GM21367 (cell line): ENCODE measurements around the gene TIPIN.
"Not testable (repeated sequence)": the region's sequence is repeated elsewhere in the genome, so short reads cannot be mapped to it uniquely, and the experiment has no call there.

Source experiments
- ATAC-seq: cut with Tn5 transposase; IDR thresholded peaks from one replicate; pipeline ENCODE4 v1.9.1; 2021; ENCODE audit not compliant: unreplicated experiment

Gene TIPIN, protein sequence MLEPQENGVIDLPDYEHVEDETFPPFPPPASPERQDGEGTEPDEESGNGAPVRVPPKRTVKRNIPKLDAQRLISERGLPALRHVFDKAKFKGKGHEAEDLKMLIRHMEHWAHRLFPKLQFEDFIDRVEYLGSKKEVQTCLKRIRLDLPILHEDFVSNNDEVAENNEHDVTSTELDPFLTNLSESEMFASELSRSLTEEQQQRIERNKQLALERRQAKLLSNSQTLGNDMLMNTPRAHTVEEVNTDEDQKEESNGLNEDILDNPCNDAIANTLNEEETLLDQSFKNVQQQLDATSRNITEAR

DNA sequence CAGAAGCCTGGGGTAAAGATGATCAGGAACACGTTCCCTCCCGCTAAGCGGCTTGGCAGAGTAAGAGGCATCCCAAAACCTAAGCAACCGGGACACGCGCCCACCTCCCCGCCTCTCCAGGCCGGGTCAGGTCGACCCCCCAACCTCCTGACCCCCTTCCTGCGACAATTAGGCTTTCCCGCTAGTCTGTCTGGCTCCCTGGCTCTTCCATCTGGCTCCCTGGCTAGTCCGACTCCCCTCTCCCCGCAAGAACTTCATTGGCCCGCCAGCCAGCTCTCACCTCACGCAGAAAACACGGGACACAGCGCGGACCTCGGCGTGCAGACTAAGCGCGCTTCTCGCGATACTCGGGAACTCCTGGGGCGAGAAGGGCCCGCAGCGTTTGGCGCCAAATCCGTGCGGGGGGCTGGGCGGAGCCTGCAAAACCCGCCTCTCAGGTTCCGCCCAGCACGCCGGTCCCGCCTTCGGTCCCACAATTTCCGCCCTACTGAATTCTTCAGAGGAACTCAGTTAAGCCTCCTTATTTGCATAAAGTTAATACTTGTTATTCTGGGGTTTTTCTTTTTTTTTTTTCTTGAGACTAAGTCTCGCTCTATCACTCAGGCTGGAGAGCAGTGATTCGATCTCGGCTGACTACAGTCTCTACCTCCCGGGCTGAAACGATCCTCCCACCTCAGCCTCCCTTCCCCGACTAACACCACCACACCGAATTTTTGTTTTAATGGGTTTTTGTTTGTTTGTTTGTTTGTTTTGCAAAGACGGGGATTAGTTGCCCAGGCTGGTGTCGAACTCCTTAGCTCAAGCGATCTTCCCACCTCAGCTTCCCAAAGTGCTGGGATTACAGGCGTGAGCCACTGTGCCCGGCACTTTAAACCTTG, at the start of gene TIPIN:
Gene TIPIN (minus strand): TSS at position 327 of the 878 bp plus-strand sequence. CDS start 3,738 bp downstream, outside the sequence.
- peak; percentile 85 for ATAC-seq

DNA sequence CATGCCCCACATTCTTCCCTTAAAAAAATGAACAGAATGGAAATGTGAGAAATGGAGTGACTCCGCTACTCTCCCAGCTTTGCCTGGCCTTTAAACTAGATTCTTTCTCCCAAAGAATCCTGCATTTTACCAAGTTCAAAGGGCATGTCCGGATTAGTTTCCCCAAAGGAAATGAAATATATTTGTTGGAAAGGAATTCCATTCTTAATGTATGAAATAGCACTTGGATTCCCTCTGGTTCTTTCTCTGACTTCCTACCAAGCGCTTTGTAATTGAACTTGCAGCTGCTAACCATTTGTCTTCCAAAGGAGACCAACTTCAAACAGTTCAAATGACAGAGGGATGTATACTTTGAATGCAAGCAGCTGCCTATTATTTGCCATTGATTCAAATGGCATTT, 49.1 kb upstream of the TIPIN start:
- no peak for ATAC-seq

DNA sequence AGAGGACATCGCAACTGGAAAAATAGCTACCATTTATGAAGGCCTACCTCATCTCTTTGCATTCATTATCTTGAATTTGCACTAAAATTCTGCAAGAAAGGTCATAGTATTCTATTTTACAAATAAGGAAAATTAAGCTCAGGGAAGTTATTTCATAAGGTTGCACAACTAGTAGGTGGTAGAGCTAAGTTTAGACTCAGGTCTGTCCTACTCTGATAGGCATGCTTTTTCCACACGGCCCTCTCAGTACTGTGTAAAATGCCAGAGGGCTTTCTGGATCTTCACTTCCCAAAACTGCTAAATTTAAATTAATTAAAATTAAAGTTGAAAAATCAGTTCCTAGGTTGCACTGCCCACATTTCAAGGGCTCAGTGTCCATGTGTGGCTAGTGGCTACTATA, 48.5 kb upstream of the TIPIN start:
- ATAC-seq = no peak

DNA sequence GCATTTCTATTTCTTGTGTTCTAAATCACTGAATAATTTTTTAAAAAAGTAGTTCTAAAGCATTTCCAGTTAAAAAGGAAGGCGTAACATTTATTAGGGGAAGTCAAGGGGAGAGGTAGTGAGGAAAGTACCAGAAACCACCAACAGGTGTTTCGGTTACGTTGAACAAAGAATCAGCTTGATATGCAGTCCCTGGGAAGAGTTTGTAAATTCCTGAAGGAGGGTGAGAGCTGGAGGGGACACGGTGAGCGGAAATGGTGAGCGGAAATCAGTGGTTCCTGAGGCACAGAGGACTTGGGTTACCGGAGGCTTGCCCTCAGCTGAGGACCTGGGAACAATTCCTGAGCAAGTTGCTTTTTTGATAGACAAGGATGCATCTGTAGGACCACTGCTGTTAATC, 48.0 kb upstream of the TIPIN start:
- ATAC-seq = no peak

DNA sequence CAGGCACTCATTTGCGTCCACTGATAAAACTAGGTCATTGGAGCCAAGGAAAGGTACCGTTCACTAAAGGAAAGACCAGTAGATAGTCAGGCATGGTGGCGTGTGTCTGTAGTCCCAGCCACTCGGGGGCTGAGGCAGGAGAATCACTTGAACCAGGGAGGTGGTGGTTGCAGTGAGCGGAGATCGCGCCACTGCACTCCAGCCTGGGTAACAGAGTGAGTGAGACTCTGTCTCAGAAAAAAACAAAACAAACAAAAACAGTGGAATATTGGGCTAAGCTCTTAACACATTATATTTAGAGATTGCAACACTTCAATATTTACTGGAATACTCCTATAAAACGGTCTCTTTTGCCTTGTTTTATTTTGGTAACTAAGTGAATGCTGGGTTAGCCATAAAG, 47.6 kb upstream of the TIPIN start:
- ATAC-seq = no peak

DNA sequence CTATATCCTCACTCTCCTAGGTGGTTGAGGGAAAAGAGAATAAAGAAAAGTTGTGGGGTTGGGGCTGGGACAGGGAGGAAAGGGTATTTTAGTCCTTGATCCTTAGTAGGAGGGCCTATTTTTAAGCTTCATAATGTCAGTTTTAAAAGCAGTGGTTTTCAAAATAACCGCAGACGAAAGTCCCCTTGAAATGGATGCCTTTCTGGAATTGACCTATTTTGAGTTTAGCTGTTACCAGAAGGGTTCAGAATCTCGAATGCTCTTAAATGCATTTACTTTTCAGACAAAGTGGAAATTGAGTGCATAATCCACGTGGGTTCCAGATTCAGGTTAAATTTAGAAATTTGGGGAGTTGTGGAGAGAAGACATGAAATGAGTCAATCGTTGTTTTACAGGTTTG, 46.8 kb upstream of the TIPIN start:
- ATAC-seq = no peak

DNA sequence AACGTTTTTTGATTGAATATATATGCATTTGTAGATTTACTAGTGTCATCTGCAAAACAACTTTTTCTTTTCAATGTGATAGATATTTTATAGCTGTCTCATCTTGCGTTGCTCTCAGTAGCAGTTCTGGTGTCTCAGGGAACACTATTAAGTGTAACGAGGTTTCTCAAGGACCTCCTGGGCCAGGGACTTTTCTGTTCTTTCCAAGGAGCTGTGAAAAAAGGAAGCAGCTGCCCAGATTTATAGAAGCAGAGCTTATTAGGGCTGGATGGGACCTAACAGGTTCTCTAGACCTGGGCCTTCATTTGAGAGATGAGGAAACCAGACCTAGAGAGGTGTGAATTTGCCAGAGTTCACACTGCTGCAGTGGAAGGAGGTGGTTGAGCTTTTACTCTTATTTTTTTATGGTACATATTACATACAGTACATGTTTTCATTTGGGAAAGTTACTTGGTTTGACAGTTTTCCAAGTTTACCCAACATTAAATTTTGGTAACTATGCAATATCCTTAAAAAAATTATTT, 46.3 kb upstream of the TIPIN start:
- no peak for ATAC-seq

DNA sequence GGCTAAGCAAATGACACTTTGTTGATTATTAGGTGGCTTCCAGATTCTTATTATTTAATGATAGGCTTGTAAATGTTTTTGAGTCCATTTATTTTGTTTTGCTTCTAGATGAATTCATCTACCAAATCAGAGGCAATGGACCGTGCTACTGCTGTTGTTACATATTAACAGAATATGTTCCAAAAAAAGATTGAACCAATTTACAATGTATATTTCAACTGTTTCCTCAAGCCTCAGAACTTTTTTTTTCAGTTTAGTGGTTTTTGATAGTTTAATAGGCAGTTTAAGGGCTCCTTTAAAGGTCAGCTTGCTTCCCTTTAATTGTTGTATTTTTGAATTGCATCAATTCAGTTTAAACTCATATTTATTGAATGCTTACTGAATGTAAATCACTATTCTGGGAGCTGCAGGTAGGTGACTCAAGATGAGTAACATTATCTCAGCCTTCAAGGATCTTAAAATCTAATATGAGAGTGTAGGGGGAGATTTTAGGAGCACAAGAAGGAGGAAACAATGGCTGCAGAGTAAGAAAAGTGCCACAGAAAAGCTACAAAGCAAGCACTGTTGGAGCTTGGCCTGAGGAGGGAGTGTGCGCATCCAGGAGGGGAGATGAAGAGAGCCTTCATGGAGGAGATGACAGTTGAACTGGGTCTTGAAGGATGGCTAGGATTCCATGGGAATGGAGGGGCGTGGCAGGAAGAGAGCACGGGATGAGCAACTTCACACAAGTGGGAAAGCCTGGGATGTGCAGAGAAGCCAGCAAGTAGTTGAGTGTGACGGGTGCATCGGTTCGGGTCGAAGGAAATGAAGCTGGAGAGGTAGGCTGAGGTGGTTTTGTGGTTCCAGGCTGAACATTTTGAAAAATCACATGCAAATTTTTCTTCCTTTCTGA, 44.9 kb upstream of the TIPIN start:
- no peak for ATAC-seq

DNA sequence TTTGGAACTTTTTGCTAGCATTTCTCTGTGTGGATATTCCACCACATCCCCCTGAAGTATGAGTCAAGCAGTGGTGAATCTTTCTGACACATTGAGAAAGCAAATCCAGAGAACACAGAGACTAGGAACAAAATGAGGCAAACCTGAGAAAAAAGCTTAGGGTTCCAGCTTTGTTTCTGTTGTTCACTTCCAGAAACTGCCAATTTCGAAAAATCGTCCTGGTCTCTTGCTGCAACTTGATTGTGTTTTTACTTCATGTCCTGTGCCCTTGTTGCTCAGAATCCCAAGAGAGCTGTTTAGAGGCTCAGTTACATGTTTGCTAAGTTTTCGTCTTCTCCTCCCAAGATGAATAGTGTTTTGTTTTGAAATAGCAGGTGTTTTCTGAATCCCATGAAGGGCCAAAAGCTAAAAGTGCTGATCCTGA, 43.9 kb upstream of the TIPIN start:
- no peak for ATAC-seq

DNA sequence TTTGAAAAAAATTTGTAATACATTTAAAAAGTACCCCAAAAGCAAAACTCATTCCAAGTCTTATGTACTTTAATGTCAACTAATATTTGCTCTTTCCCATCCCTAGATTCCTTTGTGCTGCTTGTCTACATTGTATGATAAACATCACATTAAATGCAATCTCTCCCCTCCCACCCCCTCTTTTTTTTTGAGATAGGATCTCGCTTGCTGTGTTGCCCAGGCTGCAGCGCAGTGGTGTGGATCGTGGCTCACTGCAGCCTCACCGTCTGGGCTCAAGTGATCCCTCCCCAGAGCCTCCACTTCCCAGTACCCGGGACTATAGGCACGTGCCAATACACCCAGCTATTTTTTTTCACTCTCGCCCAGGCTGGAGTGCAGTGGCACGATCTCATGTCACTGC, 42.8 kb upstream of the TIPIN start:
- no peak for ATAC-seq

DNA sequence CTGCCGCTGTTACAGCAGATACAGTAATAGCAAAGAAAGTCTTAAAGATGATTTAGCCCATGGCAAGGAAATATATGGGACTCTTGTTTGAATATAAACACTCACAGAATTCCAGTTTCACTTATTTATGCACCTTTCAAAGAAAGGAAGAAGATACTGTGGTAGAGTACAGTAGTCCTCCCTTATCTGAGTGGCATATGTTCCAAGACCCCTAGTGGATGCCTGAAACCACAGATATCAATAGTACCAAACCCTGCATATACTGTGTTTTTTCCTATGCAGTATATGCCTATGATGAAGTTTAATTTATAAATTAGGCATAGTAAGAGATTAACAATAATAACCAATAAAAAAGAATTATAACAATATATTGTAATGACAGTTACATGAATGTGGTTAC, 38.4 kb upstream of the TIPIN start:
- ATAC-seq = no peak

DNA sequence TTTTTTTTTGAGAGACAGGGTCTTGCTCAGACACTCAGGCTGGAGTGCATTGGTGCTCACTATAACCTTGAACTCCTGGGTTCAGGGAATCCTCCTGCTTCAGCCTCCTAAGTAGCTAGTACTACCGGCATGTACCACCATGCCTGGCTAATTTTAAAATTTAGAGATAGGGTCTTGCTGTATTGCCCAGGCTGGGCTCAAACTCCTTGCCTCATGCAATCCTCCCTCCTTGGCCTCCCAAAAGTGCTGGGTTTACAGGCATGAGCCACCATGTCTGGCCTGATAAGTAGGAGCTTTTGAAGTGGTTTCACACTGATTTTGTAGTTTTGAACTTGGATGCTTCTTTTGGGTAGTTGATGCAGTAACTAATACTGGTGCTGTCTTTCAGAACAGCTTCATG, 38.0 kb upstream of the TIPIN start:
- ATAC-seq = no peak

DNA sequence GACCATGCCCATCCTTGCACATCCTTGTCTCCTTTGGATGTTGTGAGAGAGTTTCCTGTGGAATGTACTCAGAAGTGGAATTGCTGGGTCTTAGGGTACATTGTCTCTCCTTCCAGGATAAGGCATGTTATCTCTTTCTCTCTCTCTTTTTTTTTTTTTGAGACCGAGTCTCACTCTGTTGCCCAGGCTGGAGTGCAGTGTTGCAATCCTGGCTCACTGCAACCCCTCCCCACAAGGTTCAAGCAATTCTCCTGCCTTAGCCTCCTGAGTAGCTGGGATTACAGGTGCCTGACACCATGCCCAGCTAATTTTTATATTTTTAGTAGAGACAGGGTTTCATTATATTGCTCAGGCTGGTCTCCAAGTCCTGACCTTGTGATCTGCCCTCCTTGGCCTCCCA, 36.6 kb upstream of the TIPIN start:
- not testable (repeated sequence) for ATAC-seq

DNA sequence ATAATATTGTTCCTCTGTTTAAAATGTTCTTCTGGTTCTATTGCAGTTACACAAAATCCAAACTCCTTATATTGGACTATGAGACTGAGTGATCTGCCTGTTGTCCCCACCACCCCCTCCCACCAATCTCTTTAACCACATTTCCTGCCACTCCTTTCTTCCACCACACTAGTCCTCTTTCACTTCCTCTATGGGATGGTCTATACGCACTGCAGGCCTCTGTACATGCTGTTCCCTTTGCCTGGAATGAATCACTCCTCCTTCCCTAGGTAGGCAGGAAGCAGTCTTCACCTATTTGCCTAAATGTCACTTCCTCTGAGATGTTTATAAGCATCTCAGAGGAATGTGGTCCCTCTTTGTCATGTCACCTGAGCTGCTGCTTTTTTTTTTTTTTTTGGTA, 34.2 kb upstream of the TIPIN start:
- ATAC-seq = no peak

DNA sequence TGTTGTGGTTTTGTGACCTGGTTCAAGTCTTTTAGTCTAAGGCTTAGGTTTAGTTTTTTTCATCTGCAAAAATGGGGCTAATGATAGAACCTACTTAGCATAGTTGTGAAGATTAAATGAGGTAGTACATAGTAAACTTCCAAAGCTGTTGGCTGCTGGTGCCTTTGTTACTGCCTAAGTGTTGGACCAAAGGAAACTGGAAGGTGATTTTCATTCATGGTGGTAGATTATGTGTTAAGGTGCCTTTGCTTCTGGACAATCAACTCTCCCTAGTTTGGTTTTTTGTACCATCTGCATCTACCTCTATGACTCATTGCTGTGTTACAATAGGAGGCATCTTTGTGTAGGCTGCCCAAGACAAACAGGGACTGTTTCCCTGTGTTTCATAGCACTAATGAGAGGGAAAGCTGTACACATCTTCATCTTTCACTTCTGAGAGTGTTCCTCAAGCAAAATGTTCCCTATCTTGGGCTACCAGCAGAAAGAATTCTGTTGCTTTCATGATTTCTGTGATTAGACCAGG, 33.4 kb upstream of the TIPIN start:
- no peak for ATAC-seq

DNA sequence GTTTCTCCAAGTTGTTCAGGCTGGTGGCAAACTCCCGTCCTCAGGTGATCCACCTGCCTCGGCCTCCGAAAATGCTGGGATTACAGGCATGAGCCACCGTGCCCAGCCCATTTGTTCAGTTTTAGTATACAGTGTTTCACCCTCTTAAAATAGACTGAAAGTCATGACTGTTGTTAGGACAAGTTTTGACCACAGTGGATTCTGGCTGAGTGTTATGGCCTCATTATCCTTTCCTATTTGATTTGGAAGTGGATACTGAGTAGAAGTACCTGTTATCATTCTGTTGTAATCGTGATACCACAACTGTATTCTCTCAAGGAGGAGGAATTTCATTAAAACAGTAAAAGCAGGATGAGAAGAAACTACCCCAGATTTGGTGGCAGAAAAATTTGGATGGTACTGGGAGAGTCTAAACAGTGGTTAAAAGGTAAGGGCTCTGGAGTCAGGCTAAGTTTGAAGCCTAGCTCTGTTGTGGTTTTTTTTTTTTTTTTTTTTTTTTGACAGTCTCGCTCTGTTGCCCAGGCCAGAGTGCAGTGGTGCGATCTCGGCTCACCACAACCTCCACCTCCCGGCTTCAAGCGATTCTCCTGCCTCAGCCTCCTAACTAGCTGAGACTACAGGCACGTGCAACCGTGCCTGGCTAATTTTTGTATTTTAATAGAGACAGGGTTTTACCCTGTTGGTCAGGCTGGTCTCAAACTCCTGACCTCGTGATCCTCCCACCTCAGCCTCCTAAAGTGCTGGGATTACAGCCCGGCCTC, 32.8 kb upstream of the TIPIN start:
- ATAC-seq = no peak

DNA sequence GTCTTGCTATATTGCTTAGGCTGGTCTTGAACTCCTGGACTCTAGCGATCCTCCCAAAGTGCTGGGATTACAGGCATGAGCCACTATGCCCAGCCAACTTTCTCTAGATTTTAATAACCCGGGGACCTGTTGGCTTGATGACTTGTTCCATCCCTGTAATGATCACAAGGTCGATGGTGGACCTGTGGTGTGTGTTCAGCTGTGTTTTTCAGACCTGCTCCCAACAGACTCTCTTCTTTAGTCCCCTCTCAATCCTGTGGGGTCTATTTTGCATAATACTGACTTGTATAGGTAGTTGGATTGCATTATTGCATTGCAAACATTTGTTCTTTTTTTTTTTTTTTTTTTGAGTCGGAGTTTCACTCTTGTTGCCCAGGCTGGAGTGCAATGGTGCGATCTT, 32.1 kb upstream of the TIPIN start:
- no peak for ATAC-seq

DNA sequence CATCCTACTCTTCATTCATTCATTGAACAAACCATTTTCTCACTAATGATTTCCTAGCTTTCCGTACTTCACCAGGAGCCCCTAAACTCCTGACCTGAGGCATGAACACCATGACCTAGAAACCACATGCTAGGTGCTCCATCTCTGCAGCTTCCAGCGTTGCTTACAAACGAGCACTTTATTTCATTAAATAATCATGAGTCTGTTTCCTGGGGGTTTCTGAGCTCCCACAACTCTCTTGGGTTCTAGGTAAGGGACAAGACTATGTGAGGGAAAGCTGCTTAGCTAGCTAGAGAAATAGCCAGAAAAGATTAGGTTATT, 31.5 kb upstream of the TIPIN start:
- no peak for ATAC-seq

DNA sequence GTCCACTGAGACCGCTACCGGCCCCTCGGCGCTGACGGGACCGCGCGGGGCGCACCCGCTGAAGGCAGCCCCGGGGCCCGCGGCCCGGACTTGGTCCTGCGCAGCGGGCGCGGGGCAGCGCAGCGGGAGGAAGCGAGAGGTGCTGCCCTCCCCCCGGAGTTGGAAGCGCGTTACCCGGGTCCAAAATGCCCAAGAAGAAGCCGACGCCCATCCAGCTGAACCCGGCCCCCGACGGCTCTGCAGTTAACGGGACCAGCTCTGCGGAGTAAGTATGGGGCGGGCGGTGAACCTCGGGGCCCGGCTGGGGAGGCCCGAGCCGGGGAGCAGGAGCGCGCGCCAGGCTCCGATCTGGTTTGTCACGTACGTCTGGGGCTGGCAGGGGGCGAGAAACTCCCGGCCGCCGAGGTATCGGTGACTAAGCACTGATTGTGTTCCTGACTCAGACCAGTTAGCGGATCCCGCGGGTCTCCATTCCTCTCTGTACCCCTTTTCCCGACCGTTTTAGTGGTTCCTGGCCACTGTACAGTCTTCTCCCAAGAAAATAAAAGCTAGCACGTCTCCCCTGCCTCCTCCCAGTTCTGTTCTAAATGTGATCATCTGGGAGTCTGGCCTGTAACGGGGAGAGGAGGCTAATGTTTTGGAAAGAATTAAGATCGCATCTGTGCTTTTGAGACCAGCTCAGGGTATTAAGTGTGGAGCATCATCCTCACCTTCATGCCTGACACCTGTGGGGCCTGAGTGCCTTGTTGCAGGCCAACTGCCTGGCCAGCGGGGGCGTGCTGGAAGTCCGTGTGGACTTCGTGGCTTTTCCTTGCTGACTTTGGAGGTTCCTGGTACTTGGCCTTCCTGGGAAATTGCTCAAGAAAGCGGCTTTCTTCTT, 30.9 kb upstream of the TIPIN start:
- ATAC-seq = peak; percentile 13
